Neural cell (in vitro differentiated cells): Measurements from ENCODE around the gene UACA. TPM values are rescaled to one million over a fixed set of nuclear protein-coding genes. Genes with fewer than 3 reads are reported as not detected.

Experiments used
- H2AFZ ChIP-seq: fragments of 200-600, 300-800 bp; sonication (generic), shearing (Covaris generic); 2 replicates; pipeline ENCODE4 v1.6.0; 2014; ENCODE audit warnings: low read depth, mild to moderate bottlenecking, antibody characterized with exemption, low read length, moderate library complexity
- H3F3A ChIP-seq: fragments of 200-600 bp; shearing (Covaris generic); 2 replicates; pipeline ENCODE4 v1.6.1; 2016; ENCODE audit warnings: mild to moderate bottlenecking, moderate library complexity, mixed read lengths, antibody characterized with exemption, low read length; ENCODE audit not compliant: insufficient read depth, poor library complexity, severe bottlenecking
- H3K27ac ChIP-seq: fragments of 200-600, 300-800 bp; sonication (generic), shearing (Covaris generic); 2 replicates; pipeline ENCODE4 v1.5.1; 2014; ENCODE audit warnings: mild to moderate bottlenecking, low read length, moderate library complexity
- H3K27me3 ChIP-seq: fragments of 300-800, 200-600 bp; sonication (generic), shearing (Covaris generic); 2 replicates; pipeline ENCODE4 v1.6.0; 2014; ENCODE audit warnings: mild to moderate bottlenecking, low read depth, low read length, moderate library complexity; ENCODE audit not compliant: insufficient read depth
- H3K36me3 ChIP-seq: fragments of 300-800, 200-600 bp; sonication (generic), shearing (Covaris generic); 2 replicates; pipeline ENCODE4 v1.5.1; 2014; ENCODE audit warnings: mild to moderate bottlenecking, antibody characterized with exemption, low read length, moderate library complexity; ENCODE audit not compliant: insufficient read depth
- H3K4me2 ChIP-seq: fragments of 300-800, 200-600 bp; sonication (generic), shearing (Covaris generic); 2 replicates; pipeline ENCODE4 v1.6.0; 2014; ENCODE audit warnings: mild to moderate bottlenecking, low read length
- H3K4me3 ChIP-seq: fragments of 300-800, 200-600 bp; sonication (generic), shearing (Covaris generic); 2 replicates; pipeline ENCODE4 v1.5.1; 2014; ENCODE audit warnings: mild to moderate bottlenecking, low read length, moderate library complexity
- H3K79me2 ChIP-seq: fragments of 200-600 bp; shearing (Covaris generic); replicated peaks from 2 replicates; pipeline ENCODE4 v1.6.0; 2014; ENCODE audit warnings: mild to moderate bottlenecking, low read length, moderate library complexity; ENCODE audit not compliant: insufficient read depth
- H3K9ac ChIP-seq: fragments of 300-800, 200-600 bp; sonication (generic), shearing (Covaris generic); 2 replicates; pipeline ENCODE4 v1.6.1; 2016; ENCODE audit warnings: mild to moderate bottlenecking, low read length, mixed read lengths
- H3K9me2 ChIP-seq: fragments of 200-600 bp; shearing (Covaris generic); 2 replicates; pipeline ENCODE4 v1.6.1; 2016; ENCODE audit warnings: mild to moderate bottlenecking, low read length, mixed read lengths; ENCODE audit not compliant: insufficient read depth
- H3K9me3 ChIP-seq: fragments of 200-600, 300-800 bp; sonication (generic), shearing (Covaris generic); 2 replicates; pipeline ENCODE4 v1.6.1; 2016; ENCODE audit warnings: mild to moderate bottlenecking, mixed run types, low read length, moderate library complexity, mixed read lengths
- H4K20me1 ChIP-seq: fragments of 200-600 bp; shearing (Covaris generic); 2 replicates; pipeline ENCODE4 v1.6.1; 2016; ENCODE audit warnings: mild to moderate bottlenecking, mixed run types; ENCODE audit not compliant: insufficient read depth
- CTCF ChIP-seq: fragments of 450-650 bp; IDR thresholded peaks from 2 replicates; pipeline ENCODE4 v1.5.1; 2014; ENCODE audit warnings: antibody characterized with exemption, mild to moderate bottlenecking, moderate library complexity; ENCODE audit not compliant: poor library complexity, severe bottlenecking
- EP300 ChIP-seq: fragments of 450-650 bp; conservative IDR thresholded peaks from 2 replicates; pipeline ENCODE4 v1.6.1; 2014; ENCODE audit warnings: antibody characterized with exemption, mild to moderate bottlenecking, moderate library complexity; ENCODE audit not compliant: poor library complexity, severe bottlenecking
- EZH2 ChIP-seq: fragments of 200-600, 300-800 bp; shearing (Covaris generic), sonication (generic); IDR thresholded peaks from 2 replicates; pipeline ENCODE4 v1.6.1; 2014; ENCODE audit warnings: antibody characterized with exemption, low read length, borderline replicate concordance, mild to moderate bottlenecking; ENCODE audit not compliant: insufficient read depth, poor library complexity, severe bottlenecking
- MXI1 ChIP-seq: fragments of 450-650 bp; conservative IDR thresholded peaks from 2 replicates; pipeline ENCODE4 v1.6.1; 2014; ENCODE audit warnings: antibody characterized with exemption, mild to moderate bottlenecking; ENCODE audit not compliant: poor library complexity, severe bottlenecking
- POLR2AphosphoS5 ChIP-seq: IDR thresholded peaks from 2 replicates; pipeline ENCODE4 v1.6.1; 2012
- RAD21 ChIP-seq: fragments of 450-650 bp; conservative IDR thresholded peaks from 2 replicates; pipeline ENCODE4 v1.6.1; 2014; ENCODE audit warnings: antibody characterized with exemption, mild to moderate bottlenecking, moderate library complexity
- REST ChIP-seq: IDR thresholded peaks from 2 replicates; pipeline ENCODE4 v1.6.1; 2012; ENCODE audit warnings: borderline replicate concordance
- SMC3 ChIP-seq: fragments of 450-650 bp; conservative IDR thresholded peaks from 2 replicates; pipeline ENCODE4 v1.6.1; 2014; ENCODE audit warnings: antibody characterized with exemption, mild to moderate bottlenecking, moderate library complexity; ENCODE audit not compliant: poor library complexity
- TAF1 ChIP-seq: IDR thresholded peaks from 2 replicates; pipeline ENCODE4 v1.6.1; 2012; ENCODE audit warnings: low read depth
- polyA plus RNA-seq: library from polyadenylated mRNA; depleted of rRNA; stranded (reverse); fragments of >200 nt; gene quantifications from 2 replicates; pipeline ENCODE4 v1.2.3, GENCODE V29; 2014

Gene UACA
- polyA plus RNA-seq, 1 donor from 2014 or later = 0.10 TPM

- H3K9me3 ChIP-seq = no peaks in the 10 kb centered on the region
- H3K27me3 ChIP-seq = no peaks in the 10 kb centered on the region
- TF ChIP-seq MXI1 = no peak
- TF ChIP-seq TAF1 = no peak
- TF ChIP-seq REST = no peak
- TF ChIP-seq POLR2AphosphoS5 = no peak
- TF ChIP-seq SMC3 = no peak
- TF ChIP-seq CTCF = no peak
- no peak for TF ChIP-seq RAD21
- TF ChIP-seq EP300 = no peak
- no peak for TF ChIP-seq EZH2
- H3K9me2 ChIP-seq = no peaks in the 10 kb centered on the region
- no peaks in the 10 kb centered on the region for H4K20me1 ChIP-seq
- H3K4me3 ChIP-seq = no peak overlapping the region
- H3K36me3 ChIP-seq = no peaks in the 10 kb centered on the region
- no peaks in the 10 kb centered on the region for H3F3A ChIP-seq
- no peak overlapping the region for H3K4me2 ChIP-seq
- no peak overlapping the region for H2AFZ ChIP-seq
- no peak overlapping the region for H3K27ac ChIP-seq
- no peak overlapping the region for H3K9ac ChIP-seq
- no peaks in the 10 kb centered on the region for H3K79me2 ChIP-seq
Measured at GRCh38 chr15:70625011-70625410, 138.3 kb downstream of the UACA start.

- Histone ChIP-seq H3K4me3 (no peak overlapping the region), H3K9ac (no peak overlapping the region), H3K9me3 (no peaks in the 10 kb centered on the region), H3K9me2 (no peaks in the 10 kb centered on the region), H4K20me1 (no peaks in the 10 kb centered on the region), H3K27ac (no peak overlapping the region), H3K4me2 (no peak overlapping the region), H2AFZ (no peak overlapping the region), H3F3A (no peaks in the 10 kb centered on the region), H3K79me2 (no peaks in the 10 kb centered on the region), H3K27me3 (no peaks in the 10 kb centered on the region), H3K36me3 (no peaks in the 10 kb centered on the region)
- TF ChIP-seq CTCF (no peak), TAF1 (no peak), POLR2AphosphoS5 (no peak), EP300 (no peak), REST (no peak), EZH2 (no peak), MXI1 (no peak)
Measured at GRCh38 chr15:70618929-70619328, 144.4 kb downstream of the UACA start.
